SU-DHL-6 (cell line): ENCODE measurements around the gene PTH1R.

Source experiments
- EZH2phosphoT487 ChIP-seq: fragments of 200-600 bp; sonication (generic), shearing (Covaris generic); conservative IDR thresholded peaks from 2 replicates; pipeline ENCODE4 v1.6.1; 2018; ENCODE audit warnings: mild to moderate bottlenecking, antibody characterized with exemption, low read length, moderate library complexity, mixed read lengths
- TF ChIP-seq, protein P1 (sequence below): fragments of 200-600 bp; sonication (generic); IDR thresholded peaks from one replicate; pipeline ENCODE4 v1.5.1; 2017; ENCODE audit warnings: antibody characterized with exemption, mild to moderate bottlenecking, low read length, moderate library complexity; ENCODE audit not compliant: insufficient read depth, poor library complexity, severe bottlenecking

DNA sequence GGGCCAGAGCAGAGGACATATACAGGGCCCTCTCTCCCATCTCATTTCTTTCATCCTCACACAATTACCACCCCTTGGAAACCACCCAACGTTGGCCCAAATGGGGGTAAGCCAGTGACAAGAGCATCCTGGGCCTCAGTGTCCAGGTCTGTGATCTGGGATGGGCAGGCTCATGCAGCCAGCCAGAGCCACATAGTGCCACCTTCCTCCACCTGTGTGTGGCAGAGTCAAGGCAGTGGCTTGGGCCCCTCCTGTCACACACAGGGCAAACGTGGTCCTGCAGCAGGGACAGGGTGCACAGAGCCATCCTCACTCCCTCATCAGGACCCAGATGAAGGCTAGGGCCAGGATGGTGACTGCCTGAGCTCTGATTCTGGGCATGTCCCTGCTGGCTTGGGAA is 12.0 kb upstream of the PTH1R start:
- TF ChIP-seq, protein P1, sequence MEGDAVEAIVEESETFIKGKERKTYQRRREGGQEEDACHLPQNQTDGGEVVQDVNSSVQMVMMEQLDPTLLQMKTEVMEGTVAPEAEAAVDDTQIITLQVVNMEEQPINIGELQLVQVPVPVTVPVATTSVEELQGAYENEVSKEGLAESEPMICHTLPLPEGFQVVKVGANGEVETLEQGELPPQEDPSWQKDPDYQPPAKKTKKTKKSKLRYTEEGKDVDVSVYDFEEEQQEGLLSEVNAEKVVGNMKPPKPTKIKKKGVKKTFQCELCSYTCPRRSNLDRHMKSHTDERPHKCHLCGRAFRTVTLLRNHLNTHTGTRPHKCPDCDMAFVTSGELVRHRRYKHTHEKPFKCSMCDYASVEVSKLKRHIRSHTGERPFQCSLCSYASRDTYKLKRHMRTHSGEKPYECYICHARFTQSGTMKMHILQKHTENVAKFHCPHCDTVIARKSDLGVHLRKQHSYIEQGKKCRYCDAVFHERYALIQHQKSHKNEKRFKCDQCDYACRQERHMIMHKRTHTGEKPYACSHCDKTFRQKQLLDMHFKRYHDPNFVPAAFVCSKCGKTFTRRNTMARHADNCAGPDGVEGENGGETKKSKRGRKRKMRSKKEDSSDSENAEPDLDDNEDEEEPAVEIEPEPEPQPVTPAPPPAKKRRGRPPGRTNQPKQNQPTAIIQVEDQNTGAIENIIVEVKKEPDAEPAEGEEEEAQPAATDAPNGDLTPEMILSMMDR = no peak
- TF ChIP-seq EZH2phosphoT487 = no peak
